Esophagus muscularis mucosa (tissue), 4 donors: ENCODE results near the gene FRRS1. TPM values are rescaled to one million over a fixed set of nuclear protein-coding genes. Genes with fewer than 3 reads are reported as not detected.

Experiments
- DNase-seq: peaks from one replicate; pipeline ENCODE4 v3.0.0-alpha.2; 2017; ENCODE audit errors: extremely low spot score
- H3K27ac ChIP-seq, 4 donors: fragments of 200-600 bp; sonication (generic); replicated peaks in 1 of 4; 1 replicate in 3 of 4; 2 replicates in 1 of 4; pipeline ENCODE4 v1.5.1; 2016 to 2019; ENCODE audit warnings: mild to moderate bottlenecking in 1 of 4
- H3K27me3 ChIP-seq, 4 donors: fragments of 200-600 bp; sonication (generic); one replicate each; pipeline versions ENCODE4 v1.5.1 to v1.6.0; 2016 to 2019
- H3K36me3 ChIP-seq, 4 donors: fragments of 200-600 bp; sonication (generic); one replicate each; pipeline ENCODE4 v1.5.1; 2016 to 2019
- H3K4me1 ChIP-seq, 4 donors: fragments of 200-600 bp; sonication (generic); one replicate each; pipeline ENCODE4 v1.5.1; 2016 to 2019
- H3K4me3 ChIP-seq, 4 donors: fragments of 200-600 bp; sonication (generic); 1 replicate in 2 of 4; 2 replicates in 2 of 4; pipeline ENCODE4 v1.5.1; 2016 to 2019; ENCODE audit warnings: mild to moderate bottlenecking in 4 of 4, moderate library complexity in 1 of 4
- H3K9me3 ChIP-seq, 4 donors: fragments of 200-600 bp; sonication (generic); 1 replicate in 3 of 4; 2 replicates in 1 of 4; pipeline ENCODE4 v1.5.1; 2016 to 2019
- CTCF ChIP-seq, 3 experiments: fragments of 200-600 bp in 2 of 3; fragments of 450-650 bp in 1 of 3; sonication (generic) in 2 of 3; IDR thresholded peaks; one replicate each; pipeline ENCODE4 v1.5.1; 2017 to 2019; ENCODE audit warnings: antibody characterized with exemption in 3 of 3, mild to moderate bottlenecking in 2 of 3, moderate library complexity in 1 of 3
- EP300 ChIP-seq: sonication (generic); formaldehyde crosslinking; IDR thresholded peaks from one replicate; pipeline ENCODE4 v1.6.1; 2017; ENCODE audit warnings: antibody characterized with exemption
- POLR2A ChIP-seq: fragments of 450-650 bp; IDR thresholded peaks from one replicate; pipeline ENCODE4 v1.6.1; 2017; ENCODE audit warnings: antibody characterized with exemption, moderate library complexity, mild to moderate bottlenecking, low read depth
- POLR2AphosphoS5 ChIP-seq, 2 donors: sonication (generic); formaldehyde crosslinking; IDR thresholded peaks; one replicate each; pipeline ENCODE4 v1.6.1; 2017; ENCODE audit warnings: antibody characterized with exemption in 2 of 2
- WGBS: methylation state at CpG from one replicate; pipeline ENCODE4 v1.1.5; 2018; 5-methylcytosine and 5-hydroxymethylcytosine counted together
- intact Hi-C: fragments of 100-400 bp; cut with DNase I; formaldehyde crosslinking; loops from one replicate; pipeline ENCODE4 v1.15.1; 2023
- total RNA-seq, 4 donors: library from RNA; depleted of rRNA; stranded (reverse); fragments of >200 nt; gene quantifications; one replicate each; pipeline versions ENCODE4 v1.1.0 to v1.2.1, GENCODE V29; 2016

FRRS1 gene
- total RNA-seq, 4 donors from 2014 or later, result 3.0 to 5.0 (median 3.2) TPM

GRCh38 chr1:99700020-99700419 lies 66.4 kb downstream of the FRRS1 start:
- Histone ChIP-seq H3K9me3 (no peaks in the 10 kb centered on the region), H3K4me1 (peaks cover 0 to 2% (median under 1%) of the 10 kb centered on the region in 4 donors), H3K4me3 (no peak overlapping the region), H3K36me3 (peaks cover 0 to 10% (median under 1%) of the 10 kb centered on the region in 4 donors), H3K27me3 (no peaks in the 10 kb centered on the region), H3K27ac (no peak overlapping the region)
- intact Hi-C loops, result no loop called here
- TF ChIP-seq EP300, result no peak
- TF ChIP-seq POLR2A, result no peak
- no peak for TF ChIP-seq CTCF (IDR thresholded peaks at IDR 0.05)
- no peak for TF ChIP-seq POLR2AphosphoS5 (IDR thresholded peaks at IDR 0.05)
- WGBS, result 84% methylated on average over 3 of the region's 3 CpGs
- DNase-seq, result no peak

- Histone ChIP-seq H3K36me3 (peaks cover 0 to 34% (median 3%) of the 10 kb centered on the region in 4 donors), H3K4me3 (no peak overlapping the region), H3K27me3 (no peaks in the 10 kb centered on the region), H3K4me1 (peaks cover 0 to 4% (median 0%) of the 10 kb centered on the region in 4 donors), H3K27ac (no peak overlapping the region), H3K9me3 (no peaks in the 10 kb centered on the region)
- DNase-seq, result no peak
- WGBS, result 90% methylated on average over 1 of the region's 1 CpG
- intact Hi-C loops, result no loop called here
- TF ChIP-seq CTCF (IDR thresholded peaks at IDR 0.05) (no peak), EP300 (no peak), POLR2A (no peak), POLR2AphosphoS5 (IDR thresholded peaks at IDR 0.05) (no peak)
These were observed 68.9 kb downstream of the FRRS1 start for GRCh38 chr1:99697580-99697979.

GRCh38 chr1:99696616-99697015 lies 69.8 kb downstream of the FRRS1 start:
- H3K27me3 ChIP-seq, result no peaks in the 10 kb centered on the region
- TF ChIP-seq CTCF (IDR thresholded peaks at IDR 0.05) (no peak), POLR2A (no peak), EP300 (no peak), POLR2AphosphoS5 (IDR thresholded peaks at IDR 0.05) (no peak)
- no peak overlapping the region for H3K4me3 ChIP-seq
- no peaks in the 10 kb centered on the region for H3K9me3 ChIP-seq
- peaks cover 0 to 44% (median 5%) of the 10 kb centered on the region in 4 donors for H3K36me3 ChIP-seq
- DNase-seq, result no peak
- 97% methylated on average over 2 of the region's 2 CpGs for WGBS
- H3K27ac ChIP-seq, result no peak overlapping the region
- H3K4me1 ChIP-seq, result peaks cover 0 to 8% (median 0%) of the 10 kb centered on the region in 4 donors
- intact Hi-C loops, result no loop called here

GRCh38 chr1:99691175-99691574 lies 75.3 kb downstream of the FRRS1 start:
- no peak for DNase-seq
- intact Hi-C loops, result no loop called here
- peaks cover 0 to 14% (median 0%) of the 10 kb centered on the region in 4 donors for H3K4me1 ChIP-seq
- TF ChIP-seq POLR2AphosphoS5 (IDR thresholded peaks at IDR 0.05) (no peak), CTCF (IDR thresholded peaks at IDR 0.05) (no peak), EP300 (no peak), POLR2A (no peak)
- peaks cover 0 to 96% (median 27%) of the 10 kb centered on the region in 4 donors for H3K36me3 ChIP-seq
- 84% methylated on average over 2 of the region's 2 CpGs for WGBS
- H3K27ac ChIP-seq, result no peak overlapping the region
- no peaks in the 10 kb centered on the region for H3K27me3 ChIP-seq
- H3K9me3 ChIP-seq, result no peaks in the 10 kb centered on the region
- no peak overlapping the region for H3K4me3 ChIP-seq
